GM13977 (cell line): Measurements from ENCODE around the gene PDIA5.

Experiments
- DNase-seq: peaks from one replicate; pipeline ENCODE4 v3.0.0; 2012; ENCODE audit warnings: low spot score
- CTCF ChIP-seq: IDR thresholded peaks from 2 replicates; pipeline ENCODE4 v1.5.1; 2012; ENCODE audit warnings: mild to moderate bottlenecking, control low read depth; ENCODE audit not compliant: insufficient read depth; ENCODE audit errors: extremely low read depth, missing control alignments
- in situ Hi-C: fragments of 300-500 bp; cut with MboI; formaldehyde crosslinking; loops from one replicate; pipeline ENCODE4 v1.12.0; 2022; ENCODE audit warnings: low sequenced_read_pairs, low pct_unique_long_range_greater_than_20kb, mixed read lengths, inconsistent platforms; ENCODE audit not compliant: unreplicated experiment

PDIA5 gene

GRCh38 chr3:123180791-123181190, 114.0 kb downstream of the PDIA5 start:
- no peak for DNase-seq
- in situ Hi-C loops: no loop called here
- no peak for TF ChIP-seq CTCF

DNA sequence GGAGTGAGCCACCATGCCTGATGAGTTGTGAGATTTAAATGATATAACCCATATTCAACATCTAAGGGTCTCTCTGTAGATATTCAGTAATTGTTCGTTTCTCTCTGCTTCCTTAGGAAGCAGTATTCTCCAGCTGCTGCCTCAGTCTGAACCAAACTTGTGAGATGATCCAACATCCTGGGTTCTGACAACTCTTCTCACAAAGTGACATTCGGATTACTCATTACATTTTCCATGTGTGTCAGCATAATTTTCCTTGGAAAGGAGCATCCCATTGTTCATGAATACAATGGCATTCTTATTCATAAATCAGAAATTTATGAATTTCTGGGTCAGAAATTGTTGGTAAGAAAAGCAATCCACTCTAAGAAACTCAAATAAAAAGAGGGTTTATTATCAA, 119.9 kb downstream of the PDIA5 start:
- in situ Hi-C loops: no loop called here
- TF ChIP-seq CTCF: no peak
- no peak for DNase-seq

DNA sequence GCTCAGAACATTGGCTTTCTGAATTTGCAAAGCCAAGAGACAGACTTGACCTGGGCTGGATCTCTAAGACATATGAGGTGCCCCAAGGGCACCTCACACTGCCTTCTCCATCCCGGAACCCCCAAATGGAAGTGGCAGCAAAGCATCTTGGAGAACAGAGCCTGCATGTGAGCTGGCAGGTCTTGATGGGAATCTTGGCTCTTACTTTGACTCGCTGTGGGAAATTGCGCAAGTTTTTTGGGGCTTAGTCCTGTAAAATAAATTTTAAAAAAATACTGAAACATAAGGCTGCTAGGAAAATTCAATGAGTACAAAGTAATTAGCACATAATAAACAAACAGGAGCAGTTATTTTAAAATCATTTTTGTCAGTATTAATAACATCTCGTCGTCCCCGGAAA, 121.2 kb downstream of the PDIA5 start:
- in situ Hi-C loops: no loop called here
- no peak for DNase-seq
- TF ChIP-seq CTCF: no peak

DNA sequence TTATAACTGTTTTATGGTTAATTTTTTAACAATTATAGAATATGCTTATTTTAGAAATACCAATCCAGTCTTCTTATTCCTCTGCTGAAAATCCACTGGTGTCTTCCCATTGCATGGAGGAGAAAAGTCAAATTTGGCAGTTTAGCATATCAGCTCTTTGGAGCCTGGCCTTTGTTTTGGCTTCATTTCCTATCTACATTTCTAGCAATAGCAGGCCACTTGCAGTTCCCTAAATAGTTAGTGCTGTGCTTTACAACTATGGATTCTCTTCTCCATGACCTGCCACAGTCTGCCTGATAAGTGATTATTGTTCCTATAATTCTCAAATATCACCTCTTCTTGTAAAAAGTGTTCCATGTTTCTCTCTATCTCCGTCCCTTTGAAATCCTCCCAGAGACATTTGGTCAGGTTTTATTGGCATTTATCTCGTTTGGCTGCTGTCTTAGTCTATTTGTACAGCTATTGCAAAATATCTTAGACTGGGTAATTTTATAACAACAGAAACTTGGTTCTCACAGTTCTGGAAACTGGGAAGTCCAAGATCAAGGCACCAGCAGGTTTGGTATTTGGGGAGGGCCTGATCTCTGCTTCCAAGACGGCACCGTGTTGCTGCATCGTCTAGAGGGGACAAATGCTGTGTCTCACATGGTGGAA, 126.8 kb downstream of the PDIA5 start:
- in situ Hi-C loops: no loop called here
- DNase-seq: no peak
- TF ChIP-seq CTCF: no peak

- DNase-seq: no peak
- TF ChIP-seq CTCF: no peak
- in situ Hi-C loops: no loop called here
Measured at GRCh38 chr3:123194552-123194951, 127.7 kb downstream of the PDIA5 start.

DNA sequence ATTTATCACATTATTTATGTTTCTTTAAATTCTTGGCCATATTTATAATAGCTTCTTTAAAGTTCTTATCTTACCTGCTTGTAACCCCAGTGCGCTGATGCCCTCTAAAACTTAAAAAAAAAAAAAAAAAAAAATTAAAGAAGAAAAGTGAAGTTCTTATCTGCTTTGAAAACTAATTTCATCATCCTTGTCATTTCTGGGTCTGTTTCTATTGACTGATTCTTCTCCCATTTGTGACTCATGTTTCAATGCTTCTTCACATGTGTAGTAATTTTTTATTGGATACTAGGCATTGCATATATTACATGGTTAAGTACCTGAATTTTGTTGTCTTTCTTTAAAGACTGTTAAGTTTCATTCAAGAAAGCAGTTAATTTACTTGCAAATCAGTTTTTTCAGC, 131.5 kb downstream of the PDIA5 start:
- DNase-seq: no peak
- no peak for TF ChIP-seq CTCF
- in situ Hi-C loops: no loop called here

- TF ChIP-seq CTCF: no peak
- no peak for DNase-seq
- in situ Hi-C loops: no loop called here
Measured at GRCh38 chr3:123201223-123201556, 134.4 kb downstream of the PDIA5 start.
